Hepatocyte (in vitro differentiated cells): ENCODE results near the gene ITPR2.
"Not testable (repeated sequence)": the region's sequence is repeated elsewhere in the genome, so short reads cannot be mapped to it uniquely, and the experiment has no call there.

ENCODE experiments used
- CTCF ChIP-seq: fragments of 200-600 bp; sonication (generic); IDR thresholded peaks from 2 replicates; pipeline ENCODE4 v1.5.1; 2016; ENCODE audit warnings: antibody characterized with exemption, mild to moderate bottlenecking; ENCODE audit not compliant: poor library complexity
- EZH2 ChIP-seq: fragments of 200-600 bp; sonication (generic); IDR thresholded peaks from 2 replicates; pipeline ENCODE4 v1.6.1; 2016; ENCODE audit warnings: antibody characterized with exemption, mild to moderate bottlenecking, borderline replicate concordance
- EZH2phosphoT487 ChIP-seq: fragments of 200-600 bp; sonication (generic); IDR thresholded peaks from one replicate; pipeline ENCODE4 v1.6.1; 2018; ENCODE audit warnings: antibody characterized with exemption, mild to moderate bottlenecking, low read depth, moderate library complexity; ENCODE audit not compliant: unreplicated experiment, severe bottlenecking

GRCh38 chr12:26729137-26729671 is 103.8 kb downstream of the ITPR2 start:
- not testable (repeated sequence) for TF ChIP-seq EZH2, CTCF, EZH2phosphoT487
